Tongue (tissue), 2 donors: ENCODE results near the gene DDX39A. TPM values are rescaled to one million over a fixed set of nuclear protein-coding genes. Genes with fewer than 3 reads are reported as not detected.
A peak's percentile ranks its signal among the peaks of the same experiment; 100 is the strongest.

ENCODE experiments used
- DNase-seq: peaks from one replicate; pipeline ENCODE4 v3.0.0-alpha.2; 2015
- total RNA-seq: library from RNA; depleted of rRNA; stranded (reverse); fragments of >200 nt; gene quantifications from one replicate; pipeline ENCODE4 v1.2.3, GENCODE V29; 2014

The DDX39A gene
- total RNA-seq, 1 donor from 2014 or later, result 48.2 TPM

GRCh38 chr19:14363183-14364097 is 55.7 kb downstream of the DDX39A start:
- peak; percentile 66 for DNase-seq

GRCh38 chr19:14361824-14362223 is 57.3 kb downstream of the DDX39A start:
- DNase-seq, result no peak

Other genes starting within 250 kb of the DDX39A start
- gene ADGRL1, start 213.2 kb downstream of the DDX39A start, total RNA-seq, result 18.2 TPM
- gene ADGRE5, start 37.9 kb downstream of the DDX39A start, total RNA-seq, result 32.5 TPM
- gene PKN1, start 14.0 kb upstream of the DDX39A start, total RNA-seq, result 83.0 TPM
- gene PTGER1, start 56.0 kb upstream of the DDX39A start, total RNA-seq, result not detected
- gene GIPC1, start 76.8 kb upstream of the DDX39A start, total RNA-seq, result 98.8 TPM
- gene DNAJB1, start 99.1 kb upstream of the DDX39A start, total RNA-seq, result 79.8 TPM
- gene TECR, start 110.3 kb upstream of the DDX39A start, total RNA-seq, result 74.2 TPM
- 280 TPM for gene NDUFB7, start 152.7 kb upstream of the DDX39A start, total RNA-seq
- gene CLEC17A, start 163.7 kb upstream of the DDX39A start, total RNA-seq, result 1.0 TPM